Fibroblast of the aortic adventitia (primary cell): Measurements from ENCODE around the gene SPECC1L. TPM values are rescaled to one million over a fixed set of nuclear protein-coding genes. Genes with fewer than 3 reads are reported as not detected.
"Not testable (repeated sequence)": the region's sequence is repeated elsewhere in the genome, so short reads cannot be mapped to it uniquely, and the experiment has no call there.

Source experiments
- DNase-seq: peaks from one replicate; pipeline ENCODE4 v3.0.0-alpha.2; 2010; ENCODE audit warnings: low read depth
- H3K4me3 ChIP-seq: 2 replicates; pipeline ENCODE4 v1.5.1; 2011; ENCODE audit warnings: low read depth, mild to moderate bottlenecking, control low read depth, low read length, moderate library complexity
- total RNA-seq: library from RNA; depleted of rRNA; stranded (reverse); fragments of >200 nt; gene quantifications from 2 replicates; pipeline ENCODE4 v1.2.3, GENCODE V29; 2012; ENCODE audit warnings: low replicate concordance
- TF ChIP-seq, protein P1 (sequence below): IDR thresholded peaks from 2 replicates; pipeline ENCODE4 v1.5.1; 2011; ENCODE audit warnings: mild to moderate bottlenecking, low read length, control low read depth, inconsistent platforms; ENCODE audit not compliant: insufficient read depth

The SPECC1L gene
- total RNA-seq, 1 donor: 43.2 TPM

GRCh38 chr22:24256136-24256535 lies 14.5 kb upstream of the SPECC1L start:
- DNase-seq, H3K4me3 ChIP-seq: not testable (repeated sequence)

DNA sequence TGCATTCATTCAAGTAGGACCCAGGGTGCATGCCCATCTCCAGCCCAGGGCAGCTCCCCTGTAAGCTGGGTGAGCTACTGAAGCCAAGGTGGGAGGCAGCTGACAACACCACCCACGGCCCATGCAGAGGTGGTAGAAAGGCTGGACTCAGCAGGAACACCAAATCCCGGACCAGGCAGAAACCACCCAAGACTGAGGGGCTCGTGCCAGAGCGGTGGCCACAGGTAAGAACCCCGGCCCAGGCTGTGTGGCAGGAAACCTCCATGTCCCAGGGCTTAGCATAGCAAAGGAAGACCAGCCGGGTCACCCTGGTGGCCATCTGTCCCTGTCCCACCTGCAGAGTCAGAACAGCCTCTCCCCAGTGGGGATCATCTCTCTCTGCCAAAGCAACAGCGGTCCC lies 13.9 kb upstream of the SPECC1L start:
- DNase-seq, H3K4me3 ChIP-seq: not testable (repeated sequence)

- peak; percentile 86 for DNase-seq
- not testable (repeated sequence) for H3K4me3 ChIP-seq
- TF ChIP-seq, protein P1, sequence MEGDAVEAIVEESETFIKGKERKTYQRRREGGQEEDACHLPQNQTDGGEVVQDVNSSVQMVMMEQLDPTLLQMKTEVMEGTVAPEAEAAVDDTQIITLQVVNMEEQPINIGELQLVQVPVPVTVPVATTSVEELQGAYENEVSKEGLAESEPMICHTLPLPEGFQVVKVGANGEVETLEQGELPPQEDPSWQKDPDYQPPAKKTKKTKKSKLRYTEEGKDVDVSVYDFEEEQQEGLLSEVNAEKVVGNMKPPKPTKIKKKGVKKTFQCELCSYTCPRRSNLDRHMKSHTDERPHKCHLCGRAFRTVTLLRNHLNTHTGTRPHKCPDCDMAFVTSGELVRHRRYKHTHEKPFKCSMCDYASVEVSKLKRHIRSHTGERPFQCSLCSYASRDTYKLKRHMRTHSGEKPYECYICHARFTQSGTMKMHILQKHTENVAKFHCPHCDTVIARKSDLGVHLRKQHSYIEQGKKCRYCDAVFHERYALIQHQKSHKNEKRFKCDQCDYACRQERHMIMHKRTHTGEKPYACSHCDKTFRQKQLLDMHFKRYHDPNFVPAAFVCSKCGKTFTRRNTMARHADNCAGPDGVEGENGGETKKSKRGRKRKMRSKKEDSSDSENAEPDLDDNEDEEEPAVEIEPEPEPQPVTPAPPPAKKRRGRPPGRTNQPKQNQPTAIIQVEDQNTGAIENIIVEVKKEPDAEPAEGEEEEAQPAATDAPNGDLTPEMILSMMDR: peak; percentile 48
These were observed 11.2 kb upstream of the SPECC1L start for GRCh38 chr22:24259459-24259858.

DNA sequence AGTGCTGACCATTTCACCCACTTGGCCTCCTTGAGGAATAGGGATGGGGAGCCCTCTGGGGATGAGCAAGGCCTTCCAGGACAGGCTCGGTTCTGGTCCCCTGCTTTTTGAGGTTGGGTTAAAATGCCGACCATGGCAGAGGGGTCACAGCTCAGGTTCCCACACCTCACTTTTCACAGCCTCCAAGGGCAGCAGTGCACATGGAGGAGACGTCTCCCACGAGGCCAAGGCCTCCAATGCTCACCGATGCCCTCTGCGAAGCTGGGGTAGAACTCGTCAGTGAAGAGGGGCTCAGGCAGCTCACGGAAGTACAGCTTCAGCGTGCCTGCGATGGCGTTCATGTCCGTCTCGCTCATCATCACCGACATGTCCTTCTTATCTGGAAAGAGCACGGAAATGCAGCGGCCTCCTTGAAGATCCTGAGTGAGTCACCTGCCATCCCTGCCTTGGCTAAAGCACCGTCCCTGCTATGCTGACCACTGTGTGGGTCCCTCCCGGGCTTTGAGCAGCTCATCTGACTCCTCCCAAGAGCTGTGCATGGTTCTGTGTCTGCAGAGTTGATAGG lies 8.4 kb upstream of the SPECC1L start:
- not testable (repeated sequence) for H3K4me3 ChIP-seq, DNase-seq

DNA sequence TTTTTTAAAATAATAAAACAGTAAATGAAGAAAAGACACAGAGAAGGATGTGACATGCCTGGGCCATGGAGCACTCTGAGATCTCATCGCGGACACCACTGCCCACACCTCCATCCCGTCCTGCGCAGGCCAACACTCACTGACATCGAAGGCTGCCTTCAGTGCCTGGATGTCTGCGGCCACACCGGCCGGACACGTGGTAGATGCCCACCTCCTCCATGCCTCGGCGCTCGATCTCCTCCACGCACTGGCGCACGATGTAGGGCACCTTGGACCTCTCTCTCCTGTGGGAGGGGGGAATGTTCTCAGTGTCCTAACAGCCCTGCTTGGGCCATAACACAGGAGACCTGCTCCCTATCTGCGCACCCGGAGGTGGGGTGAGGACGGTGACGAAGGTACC lies 7.2 kb upstream of the SPECC1L start:
- H3K4me3 ChIP-seq, DNase-seq: not testable (repeated sequence)

GRCh38 chr22:24264329-24264896 lies 6.2 kb upstream of the SPECC1L start:
- H3K4me3 ChIP-seq: not testable (repeated sequence)
- DNase-seq: peak; percentile 34

- TF ChIP-seq, protein P1: no peak
- DNase-seq: no peak
These were observed 4.9 kb upstream of the SPECC1L start for GRCh38 chr22:24265734-24266133.

DNA sequence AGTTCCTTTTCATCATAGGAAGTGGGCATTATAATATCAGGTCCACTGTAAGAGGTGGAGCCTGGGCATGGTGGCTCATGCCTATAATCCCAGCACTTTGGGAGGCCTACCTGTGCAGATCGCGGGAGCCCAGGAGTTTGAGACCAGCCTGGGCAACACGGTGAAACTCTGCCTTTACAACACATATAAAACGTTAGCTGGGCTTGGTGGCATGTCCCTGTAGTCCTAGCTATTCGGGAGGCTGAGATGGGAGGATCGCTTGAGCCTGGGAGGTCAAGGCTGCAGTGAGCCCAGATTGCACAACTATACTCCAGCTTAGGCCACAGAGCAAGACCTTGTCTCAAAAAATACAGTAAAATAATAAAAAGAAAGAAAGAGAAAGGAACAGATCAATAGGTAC lies 4.1 kb upstream of the SPECC1L start:
- H3K4me3 ChIP-seq, DNase-seq: not testable (repeated sequence)

More at GRCh38 chr22:24265734-24266133, 4.9 kb upstream of the SPECC1L start:
- no peak overlapping the region for H3K4me3 ChIP-seq

DNA sequence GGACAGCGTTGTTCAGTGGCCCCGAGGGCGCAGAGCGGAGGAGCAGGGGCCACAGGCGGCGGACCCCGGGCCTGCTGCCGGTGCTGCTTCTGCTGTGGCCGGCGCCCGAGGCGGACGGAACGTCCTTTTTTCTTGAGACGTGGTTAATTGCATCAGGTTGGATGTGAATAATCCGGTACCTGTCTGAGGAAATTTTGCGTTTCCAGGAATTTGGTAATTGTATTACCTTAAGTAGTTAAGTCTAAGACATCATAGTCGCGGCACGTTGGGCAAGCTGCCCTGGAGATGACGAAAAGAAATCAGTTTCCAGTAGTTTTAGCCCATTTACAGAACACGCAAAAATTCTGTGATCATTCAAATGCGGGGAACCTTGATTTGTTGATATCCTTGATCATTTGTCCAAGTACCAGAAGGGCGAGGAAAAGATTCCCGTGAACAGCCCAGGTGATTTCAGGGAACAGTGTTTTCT lies 789 bp downstream of the SPECC1L start:
- H3K4me3 ChIP-seq: peak overlapping the region; percentile 95
- TF ChIP-seq, protein P1: no peak
- DNase-seq: peak; percentile 44

DNA sequence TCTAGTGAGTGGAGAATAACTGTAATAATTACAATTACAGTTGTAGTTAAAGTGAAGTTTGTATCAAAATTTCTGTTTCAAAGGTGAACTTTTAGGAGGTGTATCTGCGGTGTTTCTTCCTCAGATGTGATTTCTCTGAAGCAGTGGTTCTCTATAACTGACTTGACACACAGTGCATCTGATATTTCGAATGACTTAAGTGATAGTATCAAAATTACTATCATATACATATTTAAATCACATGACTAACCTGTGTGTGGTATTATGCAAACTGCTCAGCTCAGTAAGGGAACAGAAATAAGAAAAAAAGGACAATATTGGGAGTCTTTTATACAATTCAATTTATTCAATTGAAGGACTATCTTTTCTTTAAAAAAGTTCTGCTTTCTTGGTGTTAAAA lies 2.4 kb downstream of the SPECC1L start:
- DNase-seq, H3K4me3 ChIP-seq: not testable (repeated sequence)

- not testable (repeated sequence) for H3K4me3 ChIP-seq, DNase-seq
These were observed 3.3 kb downstream of the SPECC1L start for GRCh38 chr22:24273906-24274305.

GRCh38 chr22:24274696-24275405 lies 4.2 kb downstream of the SPECC1L start:
- DNase-seq, H3K4me3 ChIP-seq: not testable (repeated sequence)

GRCh38 chr22:24280363-24280762 lies 9.7 kb downstream of the SPECC1L start:
- not testable (repeated sequence) for DNase-seq, H3K4me3 ChIP-seq
